ENCODE results near the gene CSF2RB.

Gene CSF2RB

DNA sequence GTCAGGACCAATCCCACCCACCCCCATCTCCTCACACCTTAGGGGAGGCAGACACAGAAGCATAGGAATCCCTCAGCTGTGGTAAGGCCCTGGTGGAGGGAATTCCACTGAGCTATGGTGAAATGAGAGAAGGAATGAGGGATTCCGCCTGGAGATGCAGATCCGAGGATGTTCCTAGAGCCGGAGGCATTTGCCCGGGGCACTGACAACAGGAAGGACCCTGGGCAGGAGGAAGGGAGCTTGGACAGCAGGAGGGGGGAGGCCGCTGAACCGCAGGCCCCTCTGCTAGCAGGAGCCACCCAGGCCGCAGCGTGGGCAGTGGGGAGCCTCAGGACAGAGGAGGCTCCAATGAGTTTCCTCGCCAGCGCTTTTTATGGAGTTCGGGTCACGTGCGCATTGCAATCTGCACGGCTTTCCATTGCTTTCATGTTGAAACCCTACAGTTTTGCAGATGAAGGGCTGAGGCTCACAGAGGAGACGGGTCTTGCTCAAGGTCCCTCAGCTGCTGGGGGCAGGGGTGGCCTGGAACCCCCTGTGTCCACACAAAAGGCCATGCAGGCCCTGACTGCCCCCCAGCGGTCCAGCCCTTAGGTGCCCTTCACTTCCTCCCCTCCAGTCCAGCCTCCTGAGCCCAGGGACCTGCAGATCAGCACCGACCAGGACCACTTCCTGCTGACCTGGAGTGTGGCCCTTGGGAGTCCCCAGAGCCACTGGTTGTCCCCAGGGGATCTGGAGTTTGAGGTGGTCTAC, 15.5 kb downstream of the CSF2RB start:
- DNase-seq (ENCODE audit: low read depth) = no peak
- TF ChIP-seq, protein P1, sequence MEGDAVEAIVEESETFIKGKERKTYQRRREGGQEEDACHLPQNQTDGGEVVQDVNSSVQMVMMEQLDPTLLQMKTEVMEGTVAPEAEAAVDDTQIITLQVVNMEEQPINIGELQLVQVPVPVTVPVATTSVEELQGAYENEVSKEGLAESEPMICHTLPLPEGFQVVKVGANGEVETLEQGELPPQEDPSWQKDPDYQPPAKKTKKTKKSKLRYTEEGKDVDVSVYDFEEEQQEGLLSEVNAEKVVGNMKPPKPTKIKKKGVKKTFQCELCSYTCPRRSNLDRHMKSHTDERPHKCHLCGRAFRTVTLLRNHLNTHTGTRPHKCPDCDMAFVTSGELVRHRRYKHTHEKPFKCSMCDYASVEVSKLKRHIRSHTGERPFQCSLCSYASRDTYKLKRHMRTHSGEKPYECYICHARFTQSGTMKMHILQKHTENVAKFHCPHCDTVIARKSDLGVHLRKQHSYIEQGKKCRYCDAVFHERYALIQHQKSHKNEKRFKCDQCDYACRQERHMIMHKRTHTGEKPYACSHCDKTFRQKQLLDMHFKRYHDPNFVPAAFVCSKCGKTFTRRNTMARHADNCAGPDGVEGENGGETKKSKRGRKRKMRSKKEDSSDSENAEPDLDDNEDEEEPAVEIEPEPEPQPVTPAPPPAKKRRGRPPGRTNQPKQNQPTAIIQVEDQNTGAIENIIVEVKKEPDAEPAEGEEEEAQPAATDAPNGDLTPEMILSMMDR (IDR thresholded peaks at IDR 0.05; ENCODE audit: control insufficient read depth, insufficient read depth, low read depth, low read length, missing control alignments) = no peak
- H3K4me3 ChIP-seq (ENCODE audit: control insufficient read depth, low read depth, low read length) = no peak overlapping the region

GRCh38 chr22:36929621-36930020, 16.2 kb downstream of the CSF2RB start:
- no peak for DNase-seq (ENCODE audit: low read depth)
- TF ChIP-seq, protein P1 (IDR thresholded peaks at IDR 0.05; ENCODE audit: control insufficient read depth, insufficient read depth, low read depth, low read length, missing control alignments) = no peak
- H3K4me3 ChIP-seq (ENCODE audit: control insufficient read depth, low read depth, low read length) = no peak overlapping the region

DNA sequence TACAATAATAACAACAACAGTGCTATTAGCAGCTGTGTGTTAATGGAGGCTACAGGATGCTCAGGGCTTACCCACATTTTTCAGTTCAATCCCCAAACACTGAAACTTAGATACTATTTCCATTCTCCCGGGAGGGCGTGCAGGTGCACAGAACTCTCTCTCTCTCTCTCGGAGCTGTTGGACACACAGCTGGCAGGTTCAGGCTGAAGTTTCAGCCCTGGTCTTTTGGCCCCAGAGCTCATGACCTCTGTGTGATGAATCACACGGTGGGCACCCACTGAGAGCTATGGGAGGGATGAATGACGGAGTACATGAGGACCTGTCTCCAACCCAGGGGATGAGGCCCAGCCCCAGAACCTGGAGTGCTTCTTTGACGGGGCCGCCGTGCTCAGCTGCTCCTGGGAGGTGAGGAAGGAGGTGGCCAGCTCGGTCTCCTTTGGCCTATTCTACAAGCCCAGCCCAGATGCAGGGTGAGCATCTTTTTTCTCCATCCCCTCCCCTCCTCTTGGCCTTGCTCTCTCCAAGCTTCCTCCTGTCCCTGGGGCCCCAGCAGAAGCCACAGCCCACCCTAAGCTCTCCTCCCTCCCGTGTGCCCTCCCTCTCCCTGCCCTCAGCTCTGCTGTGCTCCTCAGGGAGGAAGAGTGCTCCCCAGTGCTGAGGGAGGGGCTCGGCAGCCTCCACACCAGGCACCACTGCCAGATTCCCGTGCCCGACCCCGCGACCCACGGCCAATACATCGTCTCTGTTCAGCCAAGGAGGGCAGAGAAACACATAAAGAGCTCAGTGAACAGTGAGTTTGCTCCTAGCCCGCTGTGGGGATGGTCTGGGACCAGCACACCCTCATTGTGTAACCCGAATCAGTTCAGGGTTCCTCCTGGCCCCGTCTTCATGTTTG, 16.9 kb downstream of the CSF2RB start:
- TF ChIP-seq, protein P1 (IDR thresholded peaks at IDR 0.05; ENCODE audit: control insufficient read depth, insufficient read depth, low read depth, low read length, missing control alignments) = no peak
- no peak for DNase-seq (ENCODE audit: low read depth)
- H3K4me3 ChIP-seq (ENCODE audit: control insufficient read depth, low read depth, low read length) = no peak overlapping the region

- no peak overlapping the region for H3K4me3 ChIP-seq (ENCODE audit: control insufficient read depth, low read depth, low read length)
- DNase-seq (ENCODE audit: low read depth) = no peak
- TF ChIP-seq, protein P1 (IDR thresholded peaks at IDR 0.05; ENCODE audit: control insufficient read depth, insufficient read depth, low read depth, low read length, missing control alignments) = no peak
Measured at GRCh38 chr22:36931446-36931845, 18.0 kb downstream of the CSF2RB start.

- DNase-seq (ENCODE audit: low read depth) = no peak
- TF ChIP-seq, protein P1 (IDR thresholded peaks at IDR 0.05; ENCODE audit: control insufficient read depth, insufficient read depth, low read depth, low read length, missing control alignments) = no peak
- no peak overlapping the region for H3K4me3 ChIP-seq (ENCODE audit: control insufficient read depth, low read depth, low read length)
Measured at GRCh38 chr22:36933629-36934417, 20.4 kb downstream of the CSF2RB start.
